ENCODE data around the gene ARHGEF16. TPM values are rescaled to one million over a fixed set of nuclear protein-coding genes. Genes with fewer than 3 reads are reported as not detected.

ARHGEF16 gene
- total and polyA plus RNA-seq, 2 experiments from 2014 or later = not detected

- H4K20me1 ChIP-seq (ENCODE audit: insufficient read depth) = no peaks in the 10 kb centered on the region
- no peak overlapping the region for H3K27ac ChIP-seq
- DNase-seq = no peak
- WGBS, 2 experiments (ENCODE audit: low coverage in 1 of 2, low lambda C conversion rate in 2 of 2, missing lambda C conversion rate in 2 of 2) = 42 to 51% methylated on average over 9 of the region's 9 CpGs
- H3F3A ChIP-seq (ENCODE audit: insufficient read depth) = no peaks in the 10 kb centered on the region
- no peaks in the 10 kb centered on the region for H3K36me3 ChIP-seq (ENCODE audit: low read depth)
- in situ Hi-C loops (cut with MboI) = no loop called here
- peaks cover 30% of the 10 kb centered on the region for H3K27me3 ChIP-seq (replicated peaks; ENCODE audit: insufficient read depth)
- H3K9me2 ChIP-seq (ENCODE audit: insufficient read depth) = no peaks in the 10 kb centered on the region
- TF ChIP-seq EZH2 (IDR thresholded peaks at IDR 0.05; ENCODE audit: insufficient read depth, poor library complexity, severe bottlenecking) = no peak
- no peak for TF ChIP-seq EZH2phosphoT487 (IDR thresholded peaks at IDR 0.05; ENCODE audit: insufficient read depth, low read depth)
- no peaks in the 10 kb centered on the region for H3K9me3 ChIP-seq (ENCODE audit: low read depth)
- no peaks in the 10 kb centered on the region for H3K79me2 ChIP-seq (ENCODE audit: insufficient read depth)
- H3K4me2 ChIP-seq (ENCODE audit: unreplicated experiment) = no peak overlapping the region
- no peak overlapping the region for H3K9ac ChIP-seq
- no peak overlapping the region for H2AFZ ChIP-seq
- H3K4me1 ChIP-seq (ENCODE audit: insufficient read depth) = no peaks in the 10 kb centered on the region
- H3K4me3 ChIP-seq = no peak overlapping the region
These were observed 15.7 kb upstream of the ARHGEF16 start for GRCh38 chr1:3438661-3439180.

GRCh38 chr1:3439346-3440299 is 14.8 kb upstream of the ARHGEF16 start:
- no peaks in the 10 kb centered on the region for H3F3A ChIP-seq (ENCODE audit: insufficient read depth)
- H3K27ac ChIP-seq = no peak overlapping the region
- H3K79me2 ChIP-seq (ENCODE audit: insufficient read depth) = no peaks in the 10 kb centered on the region
- no peaks in the 10 kb centered on the region for H3K9me3 ChIP-seq (ENCODE audit: low read depth)
- WGBS, 2 experiments (ENCODE audit: low coverage in 1 of 2, low lambda C conversion rate in 2 of 2, missing lambda C conversion rate in 2 of 2) = 46 to 49% methylated on average over 23 to 27 of the region's 27 CpGs
- peaks cover 30% of the 10 kb centered on the region for H3K27me3 ChIP-seq (replicated peaks; ENCODE audit: insufficient read depth)
- in situ Hi-C loops (cut with MboI) = no loop called here
- no peak for TF ChIP-seq EZH2phosphoT487 (IDR thresholded peaks at IDR 0.05; ENCODE audit: insufficient read depth, low read depth)
- TF ChIP-seq EZH2 (IDR thresholded peaks at IDR 0.05; ENCODE audit: insufficient read depth, poor library complexity, severe bottlenecking) = no peak
- no peak overlapping the region for H3K4me2 ChIP-seq (ENCODE audit: unreplicated experiment)
- no peak overlapping the region for H3K4me3 ChIP-seq
- no peaks in the 10 kb centered on the region for H4K20me1 ChIP-seq (ENCODE audit: insufficient read depth)
- no peak overlapping the region for H3K9ac ChIP-seq
- H3K4me1 ChIP-seq (ENCODE audit: insufficient read depth) = no peaks in the 10 kb centered on the region
- H3K36me3 ChIP-seq (ENCODE audit: low read depth) = no peaks in the 10 kb centered on the region
- DNase-seq = no peak
- no peak overlapping the region for H2AFZ ChIP-seq
- no peaks in the 10 kb centered on the region for H3K9me2 ChIP-seq (ENCODE audit: insufficient read depth)

GRCh38 chr1:3440300-3440681 is 14.2 kb upstream of the ARHGEF16 start:
- no peaks in the 10 kb centered on the region for H3K36me3 ChIP-seq (ENCODE audit: low read depth)
- H3K9me2 ChIP-seq (ENCODE audit: insufficient read depth) = no peaks in the 10 kb centered on the region
- no peaks in the 10 kb centered on the region for H3K9me3 ChIP-seq (ENCODE audit: low read depth)
- no peaks in the 10 kb centered on the region for H3F3A ChIP-seq (ENCODE audit: insufficient read depth)
- no peak overlapping the region for H3K4me3 ChIP-seq
- no peaks in the 10 kb centered on the region for H3K79me2 ChIP-seq (ENCODE audit: insufficient read depth)
- H3K27me3 ChIP-seq (replicated peaks; ENCODE audit: insufficient read depth) = peaks cover 30% of the 10 kb centered on the region
- no peak overlapping the region for H3K9ac ChIP-seq
- in situ Hi-C loops (cut with MboI) = no loop called here
- H4K20me1 ChIP-seq (ENCODE audit: insufficient read depth) = no peaks in the 10 kb centered on the region
- no peak overlapping the region for H3K4me2 ChIP-seq (ENCODE audit: unreplicated experiment)
- no peak overlapping the region for H2AFZ ChIP-seq
- DNase-seq = no peak
- H3K4me1 ChIP-seq (ENCODE audit: insufficient read depth) = no peaks in the 10 kb centered on the region
- H3K27ac ChIP-seq = no peak overlapping the region
- TF ChIP-seq EZH2 (IDR thresholded peaks at IDR 0.05; ENCODE audit: insufficient read depth, poor library complexity, severe bottlenecking) (no peak), EZH2phosphoT487 (IDR thresholded peaks at IDR 0.05; ENCODE audit: insufficient read depth, low read depth) (no peak)
- 32 to 35% methylated on average over 7 to 10 of the region's 10 CpGs for WGBS, 2 experiments (ENCODE audit: low coverage in 1 of 2, low lambda C conversion rate in 2 of 2, missing lambda C conversion rate in 2 of 2)

GRCh38 chr1:3440711-3441409 is 13.6 kb upstream of the ARHGEF16 start:
- Histone ChIP-seq H3K9ac (no peak overlapping the region), H4K20me1 (ENCODE audit: insufficient read depth) (no peaks in the 10 kb centered on the region), H3K4me1 (ENCODE audit: insufficient read depth) (no peaks in the 10 kb centered on the region), H3K9me3 (ENCODE audit: low read depth) (no peaks in the 10 kb centered on the region), H3F3A (ENCODE audit: insufficient read depth) (no peaks in the 10 kb centered on the region), H3K9me2 (ENCODE audit: insufficient read depth) (no peaks in the 10 kb centered on the region), H3K27me3 (replicated peaks; ENCODE audit: insufficient read depth) (peaks cover 30% of the 10 kb centered on the region), H3K36me3 (ENCODE audit: low read depth) (no peaks in the 10 kb centered on the region), H3K27ac (no peak overlapping the region), H3K4me3 (no peak overlapping the region), H3K4me2 (ENCODE audit: unreplicated experiment) (no peak overlapping the region), H3K79me2 (ENCODE audit: insufficient read depth) (no peaks in the 10 kb centered on the region), H2AFZ (no peak overlapping the region)
- DNase-seq = no peak
- WGBS, 2 experiments (ENCODE audit: low coverage in 1 of 2, low lambda C conversion rate in 2 of 2, missing lambda C conversion rate in 2 of 2) = 23 to 27% methylated on average over 20 of the region's 20 CpGs
- in situ Hi-C loops (cut with MboI) = no loop called here
- TF ChIP-seq EZH2phosphoT487 (IDR thresholded peaks at IDR 0.05; ENCODE audit: insufficient read depth, low read depth) = no peak

All from GM23248 (cell line).